CD1c-positive myeloid dendritic cell (primary cell): ENCODE data around the gene DSG1.
"Not testable (repeated sequence)": the region's sequence is repeated elsewhere in the genome, so short reads cannot be mapped to it uniquely, and the experiment has no call there.

Experiments used
- DNase-seq: peaks from one replicate; pipeline ENCODE4 v3.0.0-alpha.2; 2016; ENCODE audit errors: extremely low spot score

DSG1 gene

DNA sequence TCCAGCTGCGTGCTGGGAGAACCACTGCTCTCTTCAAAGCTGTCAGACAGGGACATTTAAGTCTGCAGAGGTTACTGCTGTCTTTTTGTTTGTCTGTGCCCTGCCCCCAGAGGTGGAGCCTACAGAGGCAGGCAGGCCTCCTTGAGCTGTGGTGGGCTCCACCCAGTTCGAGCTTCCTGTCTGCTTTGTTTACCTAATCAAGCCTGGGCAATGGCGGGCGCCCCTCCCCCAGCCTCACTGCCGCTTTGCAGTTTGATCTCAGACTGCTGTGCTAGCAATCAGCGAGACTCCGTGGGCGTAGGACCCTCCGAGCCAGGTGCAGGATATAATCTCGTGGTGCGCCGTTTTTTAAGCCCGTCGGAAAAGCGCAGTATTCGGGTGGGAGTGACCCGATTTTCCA, 35.4 kb downstream of the DSG1 start:
- DNase-seq: not testable (repeated sequence)

DNA sequence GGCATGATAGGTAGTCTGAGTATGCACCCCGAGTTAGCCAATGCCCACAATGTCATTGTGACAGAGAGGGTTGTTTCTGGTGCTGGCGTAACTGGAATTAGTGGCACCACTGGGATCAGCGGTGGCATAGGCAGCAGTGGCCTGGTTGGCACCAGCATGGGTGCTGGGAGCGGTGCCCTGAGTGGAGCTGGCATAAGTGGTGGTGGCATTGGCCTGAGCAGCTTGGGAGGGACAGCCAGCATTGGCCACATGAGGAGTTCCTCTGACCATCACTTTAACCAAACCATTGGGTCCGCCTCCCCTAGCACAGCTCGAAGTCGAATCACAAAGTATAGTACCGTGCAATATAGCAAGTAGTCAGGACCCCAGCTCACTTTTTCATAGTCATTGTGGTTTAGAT, 37.0 kb downstream of the DSG1 start:
- DNase-seq: no peak

DNA sequence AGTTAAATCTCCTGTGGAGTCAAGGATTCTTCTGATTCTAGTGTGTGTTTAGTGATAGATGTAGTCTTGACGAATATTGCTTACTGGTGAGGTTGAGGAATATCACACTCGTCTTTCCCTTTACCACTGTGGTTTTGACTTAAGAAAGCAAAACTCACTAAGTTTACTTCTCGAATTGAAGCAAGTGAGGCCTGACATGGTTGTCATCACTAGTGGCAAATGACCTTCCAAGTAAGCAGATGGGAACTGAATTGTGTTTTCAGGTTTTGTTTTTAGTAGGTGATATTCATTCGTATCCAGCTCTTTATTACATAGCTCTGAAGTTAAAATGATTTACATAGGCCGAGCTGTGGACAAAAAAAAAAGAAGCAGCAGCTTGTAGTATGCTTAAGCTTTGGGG, 38.1 kb downstream of the DSG1 start:
- no peak for DNase-seq

DNA sequence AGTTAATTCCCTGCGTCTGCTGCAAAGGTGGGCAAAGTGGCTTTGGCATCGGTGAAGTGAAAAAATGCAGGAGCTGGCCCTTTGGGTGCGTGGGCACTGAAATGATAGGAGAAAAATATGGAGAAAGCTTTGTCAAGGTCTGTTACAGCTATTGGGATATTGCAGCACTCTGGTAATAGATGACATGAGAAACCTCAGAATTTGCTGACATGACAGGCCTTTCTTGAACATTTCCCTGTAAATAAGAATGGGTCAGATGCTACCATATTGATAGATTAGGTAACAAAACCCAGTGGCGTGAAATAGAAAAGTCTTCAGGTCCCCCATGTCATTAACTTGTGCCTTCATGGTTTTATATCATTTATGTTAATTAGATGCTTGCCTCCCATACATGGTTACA, 46.2 kb downstream of the DSG1 start:
- DNase-seq: no peak

DNA sequence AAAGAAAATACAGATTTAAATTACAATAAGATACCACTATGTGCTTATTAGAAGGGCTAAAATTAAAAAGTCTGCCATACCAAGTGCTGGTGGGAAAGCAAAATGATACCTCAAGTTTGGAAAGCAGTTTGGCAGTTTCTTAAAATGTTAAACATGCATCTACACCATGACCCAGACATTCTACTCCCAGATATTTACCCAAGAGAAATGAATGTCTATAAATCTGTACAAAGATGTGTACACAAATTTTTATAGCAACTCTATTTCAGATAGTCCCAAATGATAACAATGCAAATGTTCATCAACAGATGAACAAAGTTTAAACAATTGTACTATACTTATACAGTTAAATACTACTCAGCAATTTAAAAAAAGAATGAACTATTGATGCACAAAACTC, 51.5 kb downstream of the DSG1 start:
- no peak for DNase-seq

DNA sequence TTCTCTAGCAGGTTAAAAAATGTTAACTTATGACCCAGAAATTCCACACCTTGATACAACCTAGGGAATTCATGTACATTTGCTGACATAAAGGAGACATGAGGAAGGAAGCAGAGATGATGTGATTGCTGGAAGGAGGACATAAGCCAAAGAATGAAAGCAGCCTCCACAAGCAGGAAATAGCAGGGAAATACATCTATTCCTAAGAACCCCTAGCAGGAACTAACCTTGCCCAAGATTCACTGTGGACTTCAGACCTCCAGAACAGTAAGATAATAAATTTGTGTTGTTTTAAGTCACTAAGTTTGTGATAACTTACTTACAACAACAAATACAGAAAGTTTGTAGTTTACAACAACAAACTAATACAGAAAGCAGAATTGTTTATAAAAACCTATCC, 54.0 kb downstream of the DSG1 start:
- no peak for DNase-seq

DNA sequence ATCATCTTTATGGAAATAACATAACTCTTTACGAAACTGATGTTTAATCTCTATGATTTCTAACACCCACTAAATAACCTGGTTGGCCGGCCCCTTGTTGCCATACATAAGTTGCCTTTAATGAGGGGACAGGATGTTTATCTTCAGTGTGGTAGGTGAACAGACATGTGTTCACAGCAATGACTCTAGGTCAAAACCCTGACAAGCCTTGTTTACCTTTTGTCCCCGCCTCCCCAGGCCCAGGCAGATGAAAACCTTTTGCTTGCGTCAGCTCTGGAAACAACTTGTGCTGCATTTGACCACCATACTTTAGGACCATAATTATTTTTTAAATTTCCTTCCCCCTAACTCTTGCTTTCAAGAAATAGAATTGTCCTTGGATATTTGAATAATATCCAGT, 55.7 kb downstream of the DSG1 start:
- no peak for DNase-seq

DNA sequence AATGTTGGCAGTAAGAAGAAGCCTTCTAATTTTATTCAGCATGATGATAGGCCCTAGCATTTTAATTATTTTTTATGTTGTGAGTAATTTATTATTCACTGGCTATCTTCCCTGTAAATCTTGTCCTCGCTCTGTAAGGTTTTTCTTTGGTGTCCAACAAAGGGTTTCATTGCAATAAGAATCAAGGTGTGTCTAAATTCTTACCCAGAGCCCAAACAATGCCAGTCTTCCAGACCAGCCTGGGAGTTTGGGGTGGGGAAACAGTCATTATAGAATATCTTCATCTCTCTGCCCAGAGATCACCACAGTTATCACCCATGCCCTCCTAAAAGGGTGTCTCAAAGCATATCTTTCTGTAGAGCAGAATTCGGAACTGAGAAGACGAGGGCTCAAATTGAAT, 58.5 kb downstream of the DSG1 start, which contains the start of gene DSG4:
TSS of gene DSG4 (plus strand) at position 301 of the 400 bp plus-strand sequence. CDS start 135 bp downstream, outside the sequence.
- no peak for DNase-seq

DNA sequence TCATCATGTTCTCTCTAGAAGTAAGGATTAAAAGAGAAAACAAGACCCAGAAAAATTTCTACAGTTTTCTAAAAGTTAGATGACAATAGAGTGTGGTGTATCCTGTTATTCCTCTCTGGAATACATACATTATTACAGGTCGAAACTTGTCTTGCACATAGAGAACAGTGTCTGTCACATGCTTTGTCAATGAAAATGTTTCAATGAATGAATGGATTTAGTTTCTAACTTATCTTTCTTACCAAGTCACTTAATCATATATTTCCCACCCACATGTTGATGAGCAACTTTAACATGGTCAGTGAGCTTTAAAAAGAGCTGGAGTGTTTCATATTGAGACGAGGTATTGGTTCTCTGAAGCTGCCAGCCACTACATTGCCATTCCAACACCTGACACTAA, 63.0 kb downstream of the DSG1 start:
- DNase-seq: no peak

DNA sequence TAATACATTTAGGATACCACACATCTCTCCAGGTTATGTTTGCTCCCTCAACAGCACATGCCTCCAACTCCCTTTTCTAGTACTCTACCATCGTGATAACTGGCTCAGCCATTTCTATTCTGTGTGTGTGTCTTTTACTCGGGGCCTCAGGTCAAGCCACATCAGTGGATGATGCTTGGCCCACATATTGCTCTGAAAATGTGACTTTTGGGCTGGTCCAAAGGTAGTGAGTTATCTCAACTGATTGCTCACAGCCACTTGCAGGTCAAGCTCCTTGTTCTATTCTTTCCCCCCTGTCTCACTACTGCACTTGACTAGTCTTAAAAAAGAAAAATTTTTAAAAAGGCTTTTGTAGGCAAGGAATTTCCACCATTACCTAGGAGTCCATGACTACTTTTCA, 64.1 kb downstream of the DSG1 start:
- no peak for DNase-seq

DNA sequence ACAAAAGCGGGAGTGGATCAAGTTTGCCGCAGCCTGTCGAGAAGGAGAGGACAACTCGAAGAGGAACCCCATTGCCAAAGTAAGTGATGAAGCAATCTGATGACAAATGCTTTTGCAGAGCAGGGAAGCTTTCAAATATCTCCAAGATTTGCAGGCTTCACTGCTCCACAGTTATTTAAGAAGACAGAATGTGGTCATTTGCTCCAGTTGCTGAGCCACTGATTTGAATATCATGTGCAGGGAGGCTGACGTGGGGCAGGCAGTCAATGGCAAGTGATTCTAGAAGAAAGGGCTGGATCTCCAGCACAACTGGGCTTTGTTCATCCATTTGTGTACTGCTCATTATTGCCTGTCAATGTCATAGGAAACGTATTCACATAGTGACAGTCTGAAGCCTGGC, 68.8 kb downstream of the DSG1 start:
- DNase-seq: no peak

DNA sequence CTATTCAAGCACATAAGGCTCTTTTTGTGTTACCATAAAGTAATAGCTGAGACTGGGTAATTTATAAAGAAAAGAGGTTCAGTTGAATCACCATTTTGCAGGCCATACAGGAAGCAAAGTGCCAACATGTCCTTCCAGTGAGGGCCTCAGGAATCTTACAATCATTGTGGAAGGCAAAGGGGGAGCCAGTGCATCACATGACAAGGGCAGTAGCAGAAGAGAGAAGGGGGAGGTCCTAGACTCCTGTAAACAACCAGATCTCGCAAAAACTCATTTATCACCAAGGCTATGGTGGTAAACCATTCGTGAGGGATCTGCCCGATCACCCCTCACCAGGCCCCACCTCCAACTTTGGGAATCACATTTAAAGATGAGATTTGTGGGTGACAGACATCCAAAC, 75.3 kb downstream of the DSG1 start:
- DNase-seq: no peak

DNA sequence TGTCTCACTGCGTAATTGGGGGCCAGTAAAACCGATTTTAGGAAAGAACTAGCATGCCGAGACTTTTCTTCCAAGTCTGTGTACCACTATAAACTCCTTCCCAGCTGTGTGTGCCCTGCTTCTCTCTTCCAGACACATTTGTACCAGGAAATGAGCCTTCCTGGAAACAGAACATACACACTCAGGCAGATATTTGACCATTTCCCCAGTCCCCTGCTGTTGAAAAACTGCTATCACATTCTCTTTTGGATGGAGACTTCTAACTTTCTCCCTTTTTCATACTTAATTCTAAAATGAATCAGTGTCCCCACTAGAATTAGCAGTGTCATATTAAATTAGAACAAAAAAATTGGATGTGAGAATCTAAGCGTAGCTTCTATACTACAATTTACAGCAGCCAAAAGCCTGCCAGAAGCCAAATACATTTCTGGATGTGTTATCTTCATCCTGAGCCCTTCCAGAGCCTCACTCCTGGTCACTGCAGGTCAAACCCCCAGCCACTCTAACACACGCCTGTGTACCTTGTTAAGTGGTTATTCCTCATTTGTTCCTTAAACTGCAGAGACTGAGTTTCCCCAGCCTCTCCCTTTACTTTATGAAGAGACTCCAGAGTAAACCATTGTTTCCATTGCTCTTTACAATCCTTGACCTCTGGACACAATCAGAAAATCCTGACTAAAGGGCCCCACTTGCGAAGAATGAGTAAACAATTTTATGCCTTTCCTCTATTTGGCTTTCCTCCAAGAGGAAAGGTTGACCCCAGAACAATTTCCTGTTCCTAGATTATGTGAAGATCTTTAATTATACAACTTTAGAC, 79.0 kb downstream of the DSG1 start:
- no peak for DNase-seq

DNA sequence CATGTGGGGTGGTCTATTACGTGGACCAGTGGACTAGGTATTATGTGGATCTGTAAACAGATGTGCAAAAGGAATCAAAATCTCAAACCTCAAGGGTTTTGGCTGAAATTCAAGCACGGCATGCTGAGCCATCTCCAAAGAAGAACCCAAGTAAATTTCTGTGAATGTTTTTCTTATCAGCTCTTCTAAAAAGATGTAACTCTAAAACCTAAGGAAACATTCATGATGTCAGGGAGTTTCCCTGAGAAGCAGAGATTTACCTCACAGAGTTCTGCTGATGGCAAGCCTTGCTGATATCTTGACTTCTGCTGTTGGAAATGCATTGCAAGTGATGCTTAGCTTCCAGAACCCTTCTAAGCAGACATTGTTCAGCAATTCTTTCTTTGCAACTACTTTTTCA, 80.2 kb downstream of the DSG1 start:
- DNase-seq: no peak

DNA sequence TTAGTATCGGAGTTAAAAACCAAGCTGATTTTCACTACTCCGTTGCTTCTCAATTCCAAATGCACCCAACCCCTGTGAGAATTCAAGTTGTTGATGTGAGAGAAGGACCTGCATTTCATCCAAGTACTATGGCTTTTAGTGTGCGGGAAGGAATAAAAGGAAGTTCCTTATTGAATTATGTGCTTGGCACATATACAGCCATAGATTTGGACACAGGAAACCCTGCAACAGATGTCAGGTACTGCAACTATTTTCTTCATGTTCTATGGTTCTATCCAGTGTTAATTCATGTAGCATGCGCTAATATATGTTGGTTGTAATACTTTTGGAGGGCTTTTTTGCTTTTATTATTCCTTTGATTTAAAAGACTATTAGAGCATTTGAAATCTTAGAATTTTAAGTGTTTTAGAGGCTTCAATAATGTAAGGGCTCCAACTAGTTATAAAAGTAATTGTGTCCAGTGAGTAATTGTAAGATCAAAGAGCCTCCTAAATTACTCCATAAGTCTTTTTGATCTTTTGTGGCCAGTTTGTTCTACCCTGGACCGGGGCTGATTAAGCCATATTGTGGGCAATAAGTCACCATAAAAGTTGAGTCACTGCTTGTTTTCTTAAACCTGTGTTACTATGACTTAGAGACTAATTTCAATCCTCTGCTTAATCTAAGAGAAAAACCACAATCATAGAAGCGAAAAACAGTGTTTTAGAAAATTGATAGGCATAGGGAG, 81.5 kb downstream of the DSG1 start:
- no peak for DNase-seq

DNA sequence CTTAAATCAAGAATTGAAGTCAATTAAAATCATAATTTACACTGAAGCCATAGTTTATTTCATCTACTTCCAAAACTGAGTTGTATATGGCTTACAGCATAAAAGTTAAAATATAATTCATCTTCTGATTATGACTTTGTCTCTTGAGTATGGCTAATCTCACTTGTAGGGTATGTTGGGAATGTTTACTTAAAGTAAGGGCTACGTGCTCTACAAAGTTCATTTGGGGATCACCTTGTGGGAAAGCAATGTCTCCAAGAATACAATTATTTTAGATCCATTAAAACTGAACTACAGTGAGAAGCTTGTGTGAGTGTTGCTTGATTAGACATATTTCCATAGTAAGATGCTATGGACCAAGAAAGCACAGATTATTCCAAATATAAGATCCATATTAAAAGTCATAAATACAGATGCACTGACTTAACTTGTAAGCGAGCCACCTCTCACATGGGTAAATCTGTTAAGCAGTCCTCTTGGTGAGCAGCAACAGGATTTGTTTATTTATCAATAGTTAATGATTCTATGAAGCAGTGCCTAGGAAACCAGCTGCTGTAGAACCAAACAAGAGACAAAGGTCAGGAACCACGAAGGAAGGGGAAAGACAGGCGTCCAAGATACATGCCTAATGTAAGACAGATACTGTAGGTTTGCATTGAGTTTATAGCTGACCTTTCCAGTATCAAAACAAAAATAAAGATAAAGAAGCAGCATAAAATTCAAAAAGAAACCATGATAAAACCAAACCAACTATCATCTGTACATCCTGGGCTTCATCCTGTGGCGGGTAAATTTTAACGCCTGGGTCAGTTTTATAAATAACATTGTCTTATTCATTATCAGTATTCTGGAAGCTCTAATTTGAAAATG, 83.4 kb downstream of the DSG1 start:
- DNase-seq: no peak

DNA sequence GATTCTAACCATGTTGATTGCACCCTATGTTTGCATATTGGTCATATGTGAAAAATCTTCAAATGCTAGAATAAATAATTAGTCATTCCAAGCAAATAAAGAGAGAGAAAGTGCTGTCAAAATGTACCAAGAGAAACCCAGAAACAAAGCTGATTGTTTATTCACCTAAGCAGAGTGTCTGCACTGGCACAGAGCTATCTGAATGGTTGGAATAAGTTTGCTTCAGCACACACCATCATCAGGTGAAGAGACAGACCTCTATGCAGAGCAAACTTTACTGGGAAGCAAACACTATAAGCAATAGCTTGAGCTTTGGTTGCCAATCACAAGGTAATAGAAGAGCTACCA, 84.0 kb downstream of the DSG1 start:
- no peak for DNase-seq

DNA sequence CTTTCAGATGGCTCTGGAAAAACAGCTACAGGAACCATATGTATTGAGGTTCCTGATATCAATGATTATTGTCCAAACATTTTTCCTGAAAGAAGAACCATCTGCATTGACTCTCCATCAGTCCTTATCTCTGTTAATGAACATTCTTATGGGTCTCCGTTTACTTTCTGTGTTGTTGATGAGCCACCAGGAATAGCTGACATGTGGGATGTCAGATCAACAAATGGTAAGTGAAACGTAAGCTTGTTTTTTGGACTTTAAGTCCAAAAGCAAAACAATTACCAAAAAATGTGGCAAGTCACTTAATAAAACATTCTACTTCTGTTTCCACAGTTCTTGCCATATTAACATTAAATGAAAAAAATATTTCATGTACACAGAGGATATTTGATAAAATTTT, 85.4 kb downstream of the DSG1 start:
- no peak for DNase-seq
